ENCODE data around the gene MGAT5.

MGAT5 gene

DNA sequence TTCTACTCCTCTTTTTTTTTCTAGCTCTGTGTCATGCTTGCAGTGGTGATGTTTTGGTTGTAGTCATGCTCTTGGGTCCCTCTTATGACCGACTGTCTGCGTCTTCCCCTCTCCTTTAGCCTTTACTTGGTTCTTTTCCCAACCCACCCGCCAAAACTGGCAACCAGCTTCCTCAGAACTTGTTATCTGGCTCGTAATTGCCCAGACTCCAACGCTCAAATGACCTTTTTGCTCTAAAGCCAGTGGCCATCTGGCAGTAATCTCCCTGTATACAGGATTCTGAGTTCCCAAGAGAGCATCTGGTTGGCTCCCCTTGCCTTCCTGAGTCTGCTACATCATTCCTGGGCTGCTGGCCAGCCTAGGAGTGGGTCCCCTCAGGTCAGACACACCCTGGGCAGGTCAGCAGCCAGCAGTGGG lies 147.2 kb downstream of the MGAT5 start:
- TF ChIP-seq, protein P1, sequence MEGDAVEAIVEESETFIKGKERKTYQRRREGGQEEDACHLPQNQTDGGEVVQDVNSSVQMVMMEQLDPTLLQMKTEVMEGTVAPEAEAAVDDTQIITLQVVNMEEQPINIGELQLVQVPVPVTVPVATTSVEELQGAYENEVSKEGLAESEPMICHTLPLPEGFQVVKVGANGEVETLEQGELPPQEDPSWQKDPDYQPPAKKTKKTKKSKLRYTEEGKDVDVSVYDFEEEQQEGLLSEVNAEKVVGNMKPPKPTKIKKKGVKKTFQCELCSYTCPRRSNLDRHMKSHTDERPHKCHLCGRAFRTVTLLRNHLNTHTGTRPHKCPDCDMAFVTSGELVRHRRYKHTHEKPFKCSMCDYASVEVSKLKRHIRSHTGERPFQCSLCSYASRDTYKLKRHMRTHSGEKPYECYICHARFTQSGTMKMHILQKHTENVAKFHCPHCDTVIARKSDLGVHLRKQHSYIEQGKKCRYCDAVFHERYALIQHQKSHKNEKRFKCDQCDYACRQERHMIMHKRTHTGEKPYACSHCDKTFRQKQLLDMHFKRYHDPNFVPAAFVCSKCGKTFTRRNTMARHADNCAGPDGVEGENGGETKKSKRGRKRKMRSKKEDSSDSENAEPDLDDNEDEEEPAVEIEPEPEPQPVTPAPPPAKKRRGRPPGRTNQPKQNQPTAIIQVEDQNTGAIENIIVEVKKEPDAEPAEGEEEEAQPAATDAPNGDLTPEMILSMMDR (IDR thresholded peaks at IDR 0.05): no peak
- Mint-ChIP-seq H3K36me3 (ENCODE audit: low read depth) (peaks cover 29% of the 10 kb centered on the region), H3K4me3 (no peak overlapping the region)

GRCh38 chr2:134401789-134402188 lies 147.9 kb downstream of the MGAT5 start:
- H3K9me3 Mint-ChIP-seq: no peaks in the 10 kb centered on the region
- H3K4me1 Mint-ChIP-seq: peaks cover 36% of the 10 kb centered on the region
- DNase-seq: no peak
- H3K27ac Mint-ChIP-seq: peak overlapping the region; percentile 15
- peaks cover 29% of the 10 kb centered on the region for H3K36me3 Mint-ChIP-seq (ENCODE audit: low read depth)
- no peak overlapping the region for H3K4me3 Mint-ChIP-seq
- peaks cover 3% of the 10 kb centered on the region for H3K27me3 Mint-ChIP-seq (ENCODE audit: low read depth, poor library complexity)
- TF ChIP-seq, protein P1 (IDR thresholded peaks at IDR 0.05): no peak

More for the DNA sequence above, 147.2 kb downstream of the MGAT5 start:
- no peak for DNase-seq
- H3K27ac Mint-ChIP-seq: no peak overlapping the region
- H3K27me3 Mint-ChIP-seq (ENCODE audit: low read depth, poor library complexity): peaks cover 3% of the 10 kb centered on the region
- no peaks in the 10 kb centered on the region for H3K9me3 Mint-ChIP-seq
- H3K4me1 Mint-ChIP-seq: peaks cover 39% of the 10 kb centered on the region

DNA sequence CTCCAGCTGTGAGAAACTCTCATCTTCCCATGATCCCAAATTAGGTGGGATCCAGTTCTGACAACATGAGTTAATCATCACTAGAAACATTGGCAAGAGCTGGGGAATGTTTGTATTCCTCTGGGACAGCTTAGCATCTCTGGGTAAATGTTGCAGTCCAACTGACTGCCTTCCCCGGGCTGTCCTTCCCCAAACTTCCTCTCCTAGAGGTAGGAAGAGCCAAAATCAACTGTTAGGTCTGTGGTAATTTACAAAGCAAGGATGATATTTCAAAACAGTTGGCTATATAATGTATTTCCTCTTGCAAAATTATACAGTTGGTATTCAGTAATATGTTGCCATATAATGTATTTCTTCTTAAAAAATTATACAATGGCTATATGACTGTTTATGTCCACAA lies 148.5 kb downstream of the MGAT5 start:
- TF ChIP-seq, protein P1 (IDR thresholded peaks at IDR 0.05): no peak
- Mint-ChIP-seq H3K27me3 (ENCODE audit: low read depth, poor library complexity) (peaks cover 3% of the 10 kb centered on the region), H3K4me3 (no peak overlapping the region), H3K36me3 (ENCODE audit: low read depth) (peaks cover 29% of the 10 kb centered on the region), H3K4me1 (peaks cover 30% of the 10 kb centered on the region), H3K27ac (peak overlapping the region; percentile 17), H3K9me3 (no peaks in the 10 kb centered on the region)
- no peak for DNase-seq

GRCh38 chr2:134405611-134406081 lies 151.8 kb downstream of the MGAT5 start:
- H3K27ac Mint-ChIP-seq: peak overlapping the region; percentile 19
- H3K4me1 Mint-ChIP-seq: peaks cover 22% of the 10 kb centered on the region
- DNase-seq: no peak
- H3K27me3 Mint-ChIP-seq (ENCODE audit: low read depth, poor library complexity): peaks cover 3% of the 10 kb centered on the region
- TF ChIP-seq, protein P1 (IDR thresholded peaks at IDR 0.05): no peak
- peaks cover 22% of the 10 kb centered on the region for H3K36me3 Mint-ChIP-seq (ENCODE audit: low read depth)
- no peaks in the 10 kb centered on the region for H3K9me3 Mint-ChIP-seq
- no peak overlapping the region for H3K4me3 Mint-ChIP-seq

GRCh38 chr2:134406311-134406710 lies 152.4 kb downstream of the MGAT5 start:
- H3K36me3 Mint-ChIP-seq (ENCODE audit: low read depth): peaks cover 22% of the 10 kb centered on the region
- no peak for DNase-seq
- no peak overlapping the region for H3K27ac Mint-ChIP-seq
- H3K4me3 Mint-ChIP-seq: no peak overlapping the region
- peaks cover 3% of the 10 kb centered on the region for H3K27me3 Mint-ChIP-seq (ENCODE audit: low read depth, poor library complexity)
- peaks cover 23% of the 10 kb centered on the region for H3K4me1 Mint-ChIP-seq
- H3K9me3 Mint-ChIP-seq: no peaks in the 10 kb centered on the region
- TF ChIP-seq, protein P1 (IDR thresholded peaks at IDR 0.05): no peak

DNA sequence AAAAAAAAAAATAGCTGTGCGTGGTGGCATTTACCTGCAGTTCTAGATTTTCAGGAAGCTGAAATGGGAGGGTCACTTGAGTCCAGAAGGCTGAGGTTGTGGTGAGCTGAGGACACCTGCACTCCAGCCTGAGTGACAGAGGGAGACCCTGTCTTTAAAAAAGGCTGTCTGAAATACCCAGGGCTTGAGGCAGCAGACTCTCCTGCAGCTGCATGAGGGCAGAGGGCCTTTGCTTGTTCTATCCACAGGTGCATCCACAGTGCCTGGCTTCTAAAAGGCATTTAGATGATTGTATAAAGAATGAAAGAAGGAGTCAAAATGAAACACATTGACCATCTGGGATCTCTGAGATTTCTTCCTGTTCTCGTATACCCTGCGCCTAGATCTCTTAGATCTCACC lies 152.9 kb downstream of the MGAT5 start:
- DNase-seq: no peak
- no peaks in the 10 kb centered on the region for H3K9me3 Mint-ChIP-seq
- peaks cover 26% of the 10 kb centered on the region for H3K4me1 Mint-ChIP-seq
- H3K27me3 Mint-ChIP-seq (ENCODE audit: low read depth, poor library complexity): peaks cover 3% of the 10 kb centered on the region
- TF ChIP-seq, protein P1 (IDR thresholded peaks at IDR 0.05): no peak
- no peak overlapping the region for H3K4me3 Mint-ChIP-seq
- H3K36me3 Mint-ChIP-seq (ENCODE audit: low read depth): peaks cover 22% of the 10 kb centered on the region
- H3K27ac Mint-ChIP-seq: no peak overlapping the region

All from nephron progenitor cell (in vitro differentiated cells).